GM12873 (cell line): ENCODE measurements around the gene KCNA3.

ENCODE experiments used
- TF ChIP-seq, protein P1 (sequence below): IDR thresholded peaks from 2 replicates; pipeline ENCODE4 v1.5.1; 2012; ENCODE audit warnings: low read depth, mild to moderate bottlenecking, moderate library complexity, low read length, control low read depth; ENCODE audit not compliant: insufficient read depth; ENCODE audit errors: missing control alignments

KCNA3 gene

DNA sequence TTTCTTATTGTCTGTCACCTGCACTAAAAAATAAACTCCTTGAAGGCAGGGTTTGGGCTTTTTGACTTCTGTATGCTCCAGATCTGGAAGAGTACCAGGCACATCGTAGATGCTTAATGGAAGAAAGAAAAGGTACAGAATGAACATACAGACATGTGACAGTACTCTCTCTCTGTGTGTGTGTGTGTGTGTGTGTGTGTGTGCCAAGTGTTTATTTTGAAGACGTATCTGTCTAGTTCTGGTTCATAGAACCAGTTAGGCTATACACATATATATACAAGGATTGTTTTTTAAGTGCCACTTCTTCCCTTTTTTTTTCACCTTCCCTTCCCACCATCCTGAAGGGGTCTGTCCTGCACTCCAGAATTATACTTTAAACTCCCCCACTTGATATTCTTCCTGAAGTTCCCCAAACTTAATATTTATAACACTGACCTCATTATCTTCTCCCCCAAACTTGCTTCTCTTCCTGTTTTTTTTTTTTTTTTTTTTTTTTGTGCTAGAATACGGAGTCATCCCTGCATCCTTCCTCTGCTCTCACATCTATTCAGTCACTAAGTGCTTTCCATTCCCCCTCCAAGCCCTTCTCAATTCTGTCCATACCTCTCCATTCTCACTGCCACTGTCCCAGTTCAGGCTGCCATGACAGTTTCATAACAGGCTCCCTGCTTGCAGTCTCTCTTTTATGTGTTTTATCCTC, 5.4 kb upstream of the KCNA3 start:
- TF ChIP-seq, protein P1, sequence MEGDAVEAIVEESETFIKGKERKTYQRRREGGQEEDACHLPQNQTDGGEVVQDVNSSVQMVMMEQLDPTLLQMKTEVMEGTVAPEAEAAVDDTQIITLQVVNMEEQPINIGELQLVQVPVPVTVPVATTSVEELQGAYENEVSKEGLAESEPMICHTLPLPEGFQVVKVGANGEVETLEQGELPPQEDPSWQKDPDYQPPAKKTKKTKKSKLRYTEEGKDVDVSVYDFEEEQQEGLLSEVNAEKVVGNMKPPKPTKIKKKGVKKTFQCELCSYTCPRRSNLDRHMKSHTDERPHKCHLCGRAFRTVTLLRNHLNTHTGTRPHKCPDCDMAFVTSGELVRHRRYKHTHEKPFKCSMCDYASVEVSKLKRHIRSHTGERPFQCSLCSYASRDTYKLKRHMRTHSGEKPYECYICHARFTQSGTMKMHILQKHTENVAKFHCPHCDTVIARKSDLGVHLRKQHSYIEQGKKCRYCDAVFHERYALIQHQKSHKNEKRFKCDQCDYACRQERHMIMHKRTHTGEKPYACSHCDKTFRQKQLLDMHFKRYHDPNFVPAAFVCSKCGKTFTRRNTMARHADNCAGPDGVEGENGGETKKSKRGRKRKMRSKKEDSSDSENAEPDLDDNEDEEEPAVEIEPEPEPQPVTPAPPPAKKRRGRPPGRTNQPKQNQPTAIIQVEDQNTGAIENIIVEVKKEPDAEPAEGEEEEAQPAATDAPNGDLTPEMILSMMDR: no peak

DNA sequence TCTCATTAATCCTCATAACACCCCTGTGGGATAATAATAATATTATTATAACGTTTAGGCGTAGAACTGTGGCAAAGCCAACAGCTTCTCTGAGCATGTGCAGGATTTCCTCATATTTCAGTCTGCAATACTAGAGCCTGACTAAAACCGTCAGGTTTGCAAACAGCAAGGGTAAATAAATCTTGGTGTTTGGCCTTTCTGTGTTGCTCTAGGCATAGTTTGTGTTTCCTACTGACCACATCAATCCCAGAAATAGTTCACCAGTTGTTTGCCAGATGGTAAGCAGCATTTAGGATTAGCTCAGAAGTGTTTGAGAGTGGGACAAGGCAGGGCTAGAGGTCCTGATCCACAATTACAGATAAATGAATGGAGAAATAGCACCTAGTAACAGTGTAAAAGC, 2.8 kb upstream of the KCNA3 start:
- TF ChIP-seq, protein P1: no peak

DNA sequence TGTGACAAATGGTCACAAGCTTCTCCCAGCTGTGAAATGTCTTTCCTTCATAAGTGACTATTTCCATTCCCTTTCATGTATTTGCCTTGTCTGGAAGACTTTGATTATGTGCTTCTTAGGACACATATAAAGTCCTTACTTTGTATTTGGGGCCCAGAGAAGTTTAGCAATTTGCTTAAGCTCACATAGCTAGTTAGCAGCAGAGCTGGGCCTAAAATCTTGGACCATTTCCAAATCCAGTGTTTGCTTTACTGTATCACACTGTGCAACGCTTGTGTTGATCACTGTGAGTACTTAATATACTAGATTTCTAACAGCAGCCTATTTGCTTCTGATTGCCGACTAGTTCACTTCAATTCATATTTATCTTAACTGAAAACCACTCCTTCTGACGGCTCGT, 2.2 kb upstream of the KCNA3 start:
- TF ChIP-seq, protein P1: no peak

DNA sequence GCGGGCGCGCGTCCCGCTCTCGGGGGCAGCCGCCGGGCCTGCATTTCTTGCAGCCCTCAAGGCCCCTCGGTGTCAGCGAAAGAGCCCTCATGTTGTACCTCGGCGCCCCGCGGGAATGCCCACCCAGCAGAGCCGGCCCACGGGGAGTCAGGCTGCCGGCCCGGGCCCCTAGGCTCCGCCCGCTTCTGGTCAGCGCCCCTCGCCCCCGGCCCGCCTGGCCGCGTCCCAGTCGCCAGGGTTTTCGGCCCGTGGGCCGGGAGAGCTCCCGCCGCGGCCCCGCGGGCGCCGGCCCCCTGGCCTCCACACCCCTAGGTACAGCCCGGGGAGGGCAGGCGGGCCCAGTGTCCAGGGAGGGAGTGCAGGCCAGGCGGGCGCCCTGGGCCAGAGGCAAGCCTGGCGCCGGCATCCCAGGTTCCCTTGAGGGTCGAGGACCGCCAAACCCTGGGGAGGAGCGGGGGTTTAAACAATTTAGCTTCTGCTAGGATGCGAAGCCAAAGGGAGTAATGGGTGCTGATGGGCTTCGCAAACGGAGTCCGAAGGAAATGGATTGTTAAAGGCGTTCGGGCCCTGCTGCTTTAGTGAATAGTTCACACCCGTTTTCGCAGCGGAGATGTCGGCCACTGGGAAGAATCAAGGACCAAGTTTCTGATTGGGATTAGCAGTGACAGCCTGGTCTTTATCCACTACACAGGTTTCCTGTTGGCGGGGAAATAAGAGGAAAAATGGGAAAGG, 486 bp upstream of the KCNA3 start:
- TF ChIP-seq, protein P1: no peak

DNA sequence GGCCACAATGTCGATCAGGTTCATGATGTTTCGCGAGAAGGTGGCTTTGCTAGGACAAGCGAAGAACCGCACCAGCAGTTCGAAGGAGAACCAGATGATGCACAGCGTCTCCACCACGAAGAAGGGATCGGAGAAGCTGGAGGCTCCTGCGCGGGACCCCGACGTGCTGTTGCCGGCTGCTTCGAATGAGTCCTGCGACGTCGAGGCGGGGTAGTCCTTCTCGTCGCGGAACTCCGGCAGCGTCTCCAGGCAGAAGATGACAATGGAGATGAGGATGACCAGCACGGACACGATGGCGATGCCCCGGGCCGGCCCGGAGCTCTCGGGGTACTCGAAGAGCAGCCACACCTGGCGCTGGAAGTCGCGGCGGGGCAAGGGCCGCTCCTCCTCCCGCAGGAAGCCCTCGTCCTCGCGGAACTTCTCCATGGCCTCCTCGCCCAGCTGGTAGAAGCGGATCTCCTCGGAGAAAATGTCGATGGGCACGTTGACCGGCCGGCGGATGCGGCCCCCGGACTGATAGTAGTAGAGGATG, 869 bp downstream of the KCNA3 start:
- TF ChIP-seq, protein P1: no peak

DNA sequence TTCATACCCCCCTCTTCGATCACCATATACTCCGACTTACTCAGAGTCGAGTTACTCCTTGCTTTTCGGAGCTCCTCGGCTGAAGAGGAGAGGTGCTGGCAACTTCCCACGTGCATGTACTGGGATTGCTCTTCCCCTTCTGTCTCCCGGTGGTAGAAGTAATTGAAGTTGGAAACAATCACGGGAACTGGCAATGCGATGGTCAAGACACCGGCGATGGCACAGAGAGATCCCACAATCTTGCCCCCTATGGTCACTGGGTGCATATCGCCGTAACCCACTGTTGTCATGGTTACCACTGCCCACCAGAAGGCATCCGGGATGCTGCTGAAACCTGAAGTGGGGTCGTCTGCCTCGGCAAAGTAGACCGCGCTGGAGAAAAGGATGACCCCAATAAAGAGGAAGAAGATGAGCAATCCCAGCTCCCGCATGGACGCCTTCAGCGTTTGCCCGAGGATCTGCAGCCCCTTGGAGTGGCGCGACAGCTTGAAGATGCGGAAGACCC, 1.5 kb downstream of the KCNA3 start:
- TF ChIP-seq, protein P1: no peak

DNA sequence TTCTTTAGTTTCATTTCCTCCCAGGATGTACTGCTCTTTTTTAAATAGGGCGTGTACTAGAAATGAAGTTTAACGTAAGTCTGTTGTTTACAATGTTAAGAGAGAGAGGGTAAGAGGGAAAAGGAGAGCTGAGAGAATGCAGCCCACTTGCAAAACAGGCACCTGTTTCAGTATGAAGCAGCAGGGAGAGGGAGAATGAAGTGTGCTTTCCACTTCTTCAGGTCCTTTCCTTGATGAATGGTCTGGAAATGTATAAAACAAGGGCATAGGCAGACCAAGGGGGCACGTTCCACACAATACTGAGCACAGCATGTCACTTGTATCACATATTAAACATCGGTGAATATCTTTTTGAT, 2.0 kb downstream of the KCNA3 start:
- TF ChIP-seq, protein P1: no peak
